Endothelial cell of umbilical vein (primary cell): Measurements from ENCODE around the gene CACNB4.

Source experiments
- CTCF ChIP-seq, 2 donors: IDR thresholded peaks; 1 replicate in 1 of 2; 2 replicates in 1 of 2; pipeline ENCODE4 v1.5.1; 2011; ENCODE audit warnings: low read length in 2 of 2, mild to moderate bottlenecking in 2 of 2, moderate library complexity in 2 of 2, control low read depth in 1 of 2, inconsistent platforms in 1 of 2, low read depth in 1 of 2; ENCODE audit not compliant: insufficient read depth in 1 of 2; ENCODE audit errors: extremely low read depth in 1 of 2
- EZH2 ChIP-seq: IDR thresholded peaks from 2 replicates; pipeline ENCODE4 v1.6.1; 2012; ENCODE audit warnings: borderline replicate concordance, low read depth, mild to moderate bottlenecking, moderate library complexity, low read length, inconsistent platforms; ENCODE audit not compliant: severe bottlenecking
- GATA2 ChIP-seq: IDR thresholded peaks from 2 replicates; pipeline ENCODE4 v1.7.0; 2011; ENCODE audit warnings: low read depth, mild to moderate bottlenecking, moderate library complexity, mixed read lengths, low read length; ENCODE audit not compliant: insufficient read length, insufficient read depth
- JUN ChIP-seq: IDR thresholded peaks from 2 replicates; pipeline ENCODE4 v1.6.1; 2011; ENCODE audit warnings: borderline replicate concordance, low read depth; ENCODE audit not compliant: insufficient read length, insufficient read depth
- MYC ChIP-seq: IDR thresholded peaks from one replicate; pipeline ENCODE4 v1.6.1; 2011; ENCODE audit warnings: mild to moderate bottlenecking, low read depth, low read length
- POLR2A ChIP-seq: IDR thresholded peaks from 2 replicates; pipeline ENCODE4 v1.6.1; 2012; ENCODE audit warnings: low read depth, mild to moderate bottlenecking, control low read depth, low read length
- POLR2AphosphoS5 ChIP-seq: IDR thresholded peaks from 2 replicates; pipeline ENCODE4 v1.6.1; 2012; ENCODE audit warnings: low read depth, mild to moderate bottlenecking, control low read depth, low read length, moderate library complexity; ENCODE audit not compliant: insufficient read depth

GRCh38 chr2:151978709-151979108 lies 120.1 kb downstream of the CACNB4 start:
- TF ChIP-seq CTCF (IDR thresholded peaks at IDR 0.05; ENCODE audit: extremely low read depth in 1 of 2, insufficient read depth in 1 of 2, low read depth in 1 of 2, low read length in 2 of 2) (no peak), MYC (no peak), POLR2A (no peak), EZH2 (no peak), POLR2AphosphoS5 (no peak), GATA2 (no peak), JUN (no peak)
